ENCODE data around the gene TTC38. TPM values are rescaled to one million over a fixed set of nuclear protein-coding genes. Genes with fewer than 3 reads are reported as not detected.

TTC38 gene
- total RNA-seq, 1 experiment from 2014 or later = 31.5 TPM

DNA sequence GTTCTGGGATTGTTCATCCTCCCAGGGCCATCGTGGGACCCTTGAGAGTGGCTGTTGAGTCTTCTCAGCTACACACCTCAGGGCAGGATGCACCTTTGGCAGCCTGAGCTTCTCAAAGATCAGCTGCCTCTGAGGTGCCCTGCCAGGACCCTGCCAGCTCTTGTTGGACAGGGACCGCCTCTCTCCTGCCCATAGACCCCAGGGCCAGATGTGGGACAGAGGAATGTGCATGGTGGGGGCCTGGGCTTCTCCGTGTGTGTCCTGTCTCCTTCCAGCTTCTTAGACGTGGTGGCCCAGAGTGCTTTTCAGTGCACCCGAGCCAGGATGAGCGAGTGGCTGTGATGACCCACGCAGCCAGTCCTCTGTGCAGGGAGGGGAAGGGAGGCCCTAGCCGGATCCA, 61.8 kb downstream of the TTC38 start:
- Histone ChIP-seq H3K56ac (ENCODE audit: insufficient read length, low read depth, low read length) (no peak overlapping the region), H3K4me1 (ENCODE audit: insufficient read depth, low read length) (no peaks in the 10 kb centered on the region), H3K14ac (ENCODE audit: insufficient read depth, low read length) (no peak overlapping the region), H3K79me2 (ENCODE audit: insufficient read depth, low read length) (no peaks in the 10 kb centered on the region), H2BK15ac (ENCODE audit: low read depth, low read length) (no peak overlapping the region), H3K4ac (ENCODE audit: low read depth, low read length) (no peak overlapping the region), H3K23ac (ENCODE audit: insufficient read length, low read depth, low read length) (no peak overlapping the region), H3K18ac (ENCODE audit: insufficient read length, low read depth, low read length) (no peak overlapping the region), H4K91ac (ENCODE audit: insufficient read length, low read depth, low read length) (no peak overlapping the region), H2BK5ac (ENCODE audit: insufficient read length, low read length) (no peak overlapping the region), H3T11ph (ENCODE audit: low read length) (no peak overlapping the region), H3K27me3 (ENCODE audit: insufficient read depth, low read length) (no peaks in the 10 kb centered on the region), H3K27ac (ENCODE audit: insufficient read length, low read depth, low read length) (no peak overlapping the region), H2BK12ac (ENCODE audit: insufficient read length, low read depth, low read length) (no peak overlapping the region), H3K23me2 (ENCODE audit: insufficient read length, low read depth, low read length, poor library complexity, severe bottlenecking) (no peaks in the 10 kb centered on the region), H4K8ac (replicated peaks; ENCODE audit: insufficient read length, low read depth, low read length) (no peak overlapping the region), H3K79me1 (ENCODE audit: insufficient read depth, low read depth, low read length, poor library complexity, severe bottlenecking) (no peaks in the 10 kb centered on the region), H2AFZ (ENCODE audit: low read length) (no peak overlapping the region), H3K9ac (ENCODE audit: extremely low read depth, insufficient read length, low read length) (no peak overlapping the region), H4K20me1 (ENCODE audit: control insufficient read depth, insufficient read depth, insufficient read length) (no peaks in the 10 kb centered on the region), H2BK20ac (ENCODE audit: low read depth, low read length, poor library complexity, severe bottlenecking) (no peak overlapping the region), H2AK5ac (ENCODE audit: insufficient read length, low read length) (no peak overlapping the region), H4K5ac (ENCODE audit: insufficient read length, low read depth, low read length) (no peak overlapping the region), H3K4me2 (ENCODE audit: insufficient read depth, insufficient read length, low read length) (no peak overlapping the region), H2BK120ac (ENCODE audit: low read depth, low read length, poor library complexity, severe bottlenecking) (no peak overlapping the region), H3K9me3 (ENCODE audit: control insufficient read depth, low read depth, low read length) (no peaks in the 10 kb centered on the region)
- DNase-seq = no peak
- H3K27ac Mint-ChIP-seq = no peak overlapping the region
- no CpG with 5 or more reads among the region's 8 CpGs for WGBS (ENCODE audit: extremely low coverage, insufficient read length, low lambda C conversion rate)
- no peaks in the 10 kb centered on the region for H3K27me3 Mint-ChIP-seq (ENCODE audit: low read depth)
- H3K36me3 Mint-ChIP-seq (ENCODE audit: insufficient read depth in 1 of 3, low read depth in 3 of 3) = peaks cover 19 to 74% (median 50%) of the 10 kb centered on the region in 3 experiments; a peak in 6 of 7 replicates
- TF ChIP-seq CTCF (conservative IDR thresholded peaks at IDR 0.05) = no peak
- no peaks in the 10 kb centered on the region for H3K9me3 Mint-ChIP-seq
- no peak overlapping the region for H3K4me3 Mint-ChIP-seq
- H3K4me1 Mint-ChIP-seq = peaks cover 4 to 11% of the 10 kb centered on the region in 2 experiments

Measured in H9 (cell line).